Liver (tissue), 9 donors: ENCODE measurements around the gene RORC. TPM values are rescaled to one million over a fixed set of nuclear protein-coding genes. Genes with fewer than 3 reads are reported as not detected.

Source experiments
- DNase-seq: peaks from one replicate; pipeline ENCODE4 v3.0.0-alpha.2; 2017; ENCODE audit warnings: low spot score
- H3K27ac ChIP-seq, 2 donors: one replicate each; pipeline ENCODE4 v1.7.0; 2013; ENCODE audit warnings: inconsistent platforms in 2 of 2, low read length in 2 of 2, control low read depth in 1 of 2, low read depth in 1 of 2, mild to moderate bottlenecking in 1 of 2
- H3K27me3 ChIP-seq, 4 donors: one replicate each; pipeline versions ENCODE4 v1.6.1 to v1.7.0; 2013; ENCODE audit warnings: low read length in 3 of 4, inconsistent platforms in 1 of 4, mild to moderate bottlenecking in 1 of 4, moderate library complexity in 1 of 4; ENCODE audit not compliant: control insufficient read depth in 4 of 4, insufficient read depth in 4 of 4
- H3K36me3 ChIP-seq, 4 donors: one replicate each; pipeline versions ENCODE4 v1.6.1 to v1.7.0; 2013; ENCODE audit warnings: low read length in 3 of 4, mild to moderate bottlenecking in 3 of 4, low read depth in 1 of 4, moderate library complexity in 1 of 4; ENCODE audit not compliant: control insufficient read depth in 4 of 4, insufficient read depth in 3 of 4
- H3K4me1 ChIP-seq, 4 donors: one replicate each; pipeline versions ENCODE4 v1.6.1 to v1.7.0; 2013; ENCODE audit warnings: low read length in 3 of 4, mild to moderate bottlenecking in 3 of 4, moderate library complexity in 1 of 4; ENCODE audit not compliant: control insufficient read depth in 4 of 4, insufficient read depth in 4 of 4
- H3K4me3 ChIP-seq, 3 donors: one replicate each; pipeline versions ENCODE4 v1.6.1 to v1.7.0; 2013; ENCODE audit warnings: low read length in 3 of 3, control low read depth in 1 of 3, low read depth in 1 of 3, mild to moderate bottlenecking in 1 of 3
- H3K9ac ChIP-seq, 2 donors: one replicate each; pipeline ENCODE4 v1.7.0; 2013; ENCODE audit warnings: low read length in 2 of 2, mild to moderate bottlenecking in 2 of 2, moderate library complexity in 2 of 2, control low read depth in 1 of 2, low read depth in 1 of 2
- H3K9me3 ChIP-seq, 4 donors: one replicate each; pipeline versions ENCODE4 v1.6.1 to v1.7.0; 2013; ENCODE audit warnings: low read length in 3 of 4; ENCODE audit not compliant: control insufficient read depth in 4 of 4
- EGR1 ChIP-seq, 2 donors: IDR thresholded peaks; 2 replicates each; pipeline ENCODE4 v1.6.1; 2016 to 2018; ENCODE audit warnings: antibody characterized with exemption in 2 of 2, low read depth in 2 of 2
- FOXA1 ChIP-seq: IDR thresholded peaks from 2 replicates; pipeline ENCODE4 v1.6.1; 2016; ENCODE audit warnings: antibody characterized with exemption
- GABPA ChIP-seq, 2 donors: IDR thresholded peaks in 1 of 2; conservative IDR thresholded peaks in 1 of 2; 2 replicates each; pipeline ENCODE4 v1.6.1; 2016; ENCODE audit warnings: antibody characterized with exemption in 2 of 2, mild to moderate bottlenecking in 1 of 2, moderate library complexity in 1 of 2
- HNF4A ChIP-seq, 2 donors: conservative IDR thresholded peaks; 2 replicates each; pipeline ENCODE4 v1.6.1; 2016; ENCODE audit warnings: antibody characterized with exemption in 2 of 2, mild to moderate bottlenecking in 2 of 2
- HNF4G ChIP-seq: IDR thresholded peaks from 2 replicates; pipeline ENCODE4 v1.6.1; 2016; ENCODE audit warnings: antibody characterized with exemption
- JUND ChIP-seq, 2 donors: IDR thresholded peaks; 2 replicates each; pipeline ENCODE4 v1.6.1; 2016; ENCODE audit warnings: antibody characterized with exemption in 2 of 2
- NR2F2 ChIP-seq: IDR thresholded peaks from 2 replicates; pipeline ENCODE4 v1.6.1; 2016; ENCODE audit warnings: antibody characterized with exemption
- RXRA ChIP-seq, 2 donors: IDR thresholded peaks; 2 replicates each; pipeline ENCODE4 v1.6.1; 2017 to 2018; ENCODE audit warnings: antibody characterized with exemption in 2 of 2, mild to moderate bottlenecking in 1 of 2
- SP1 ChIP-seq: IDR thresholded peaks from 2 replicates; pipeline ENCODE4 v1.6.1; 2018; ENCODE audit warnings: antibody characterized with exemption, mild to moderate bottlenecking
- TAF1 ChIP-seq: conservative IDR thresholded peaks from 2 replicates; pipeline ENCODE4 v1.6.1; 2016; ENCODE audit warnings: antibody characterized with exemption, mild to moderate bottlenecking
- YY1 ChIP-seq: IDR thresholded peaks from 2 replicates; pipeline ENCODE4 v1.6.1; 2016; ENCODE audit warnings: antibody characterized with exemption, mild to moderate bottlenecking
- WGBS: extraction: QIAGEN DNeasy Blood & Tissue Kit; methylation state at CpG from one replicate; pipeline ENCODE4 v1.1.7; 2013; 5-methylcytosine and 5-hydroxymethylcytosine counted together
- polyA plus RNA-seq, 2 donors: library from polyadenylated mRNA; stranded (reverse) in 1 of 2; unstranded in 1 of 2; fragments of 200-250 nt in 1 of 2; fragments of >200 nt in 1 of 2; fragmentation: Nextera tagmentation in 1 of 2; extraction: Ambion mirVana in 1 of 2; gene quantifications; one replicate each; pipeline versions ENCODE4 v1.2.1 to v1.2.3, GENCODE V29; 2013 to 2015
- total RNA-seq, 2 donors: library from RNA; depleted of rRNA; stranded (reverse); fragments of >200 nt; gene quantifications; one replicate each; pipeline ENCODE4 v1.2.3, GENCODE V29; 2014
- TF ChIP-seq, protein P1 (sequence below): IDR thresholded peaks from 2 replicates; pipeline ENCODE4 v1.6.1; 2016; ENCODE audit warnings: antibody characterized with exemption
- TF ChIP-seq, protein P2 (sequence below): fragments of 150-350 bp; IDR thresholded peaks from 2 replicates; pipeline ENCODE4 v1.5.1; 2017; ENCODE audit warnings: improper control_type of control experiment, low read depth, low read length; ENCODE audit not compliant: missing input control
- TF ChIP-seq, protein P3 (sequence below): IDR thresholded peaks from 2 replicates; pipeline ENCODE4 v1.6.1; 2016; ENCODE audit warnings: antibody characterized with exemption, mild to moderate bottlenecking
- TF ChIP-seq, protein P4 (sequence below): IDR thresholded peaks from 2 replicates; pipeline ENCODE4 v1.6.1; 2016; ENCODE audit warnings: antibody characterized with exemption
- donor health status: healthy.
- donor health status: healthy.
- donor health status: healthy.
- donor health status: healthy.
- donor health status: healthy.

Gene RORC
- total and polyA plus RNA-seq, 4 donors, result 2.9 to 59.2 (median 13.0) TPM

DNA sequence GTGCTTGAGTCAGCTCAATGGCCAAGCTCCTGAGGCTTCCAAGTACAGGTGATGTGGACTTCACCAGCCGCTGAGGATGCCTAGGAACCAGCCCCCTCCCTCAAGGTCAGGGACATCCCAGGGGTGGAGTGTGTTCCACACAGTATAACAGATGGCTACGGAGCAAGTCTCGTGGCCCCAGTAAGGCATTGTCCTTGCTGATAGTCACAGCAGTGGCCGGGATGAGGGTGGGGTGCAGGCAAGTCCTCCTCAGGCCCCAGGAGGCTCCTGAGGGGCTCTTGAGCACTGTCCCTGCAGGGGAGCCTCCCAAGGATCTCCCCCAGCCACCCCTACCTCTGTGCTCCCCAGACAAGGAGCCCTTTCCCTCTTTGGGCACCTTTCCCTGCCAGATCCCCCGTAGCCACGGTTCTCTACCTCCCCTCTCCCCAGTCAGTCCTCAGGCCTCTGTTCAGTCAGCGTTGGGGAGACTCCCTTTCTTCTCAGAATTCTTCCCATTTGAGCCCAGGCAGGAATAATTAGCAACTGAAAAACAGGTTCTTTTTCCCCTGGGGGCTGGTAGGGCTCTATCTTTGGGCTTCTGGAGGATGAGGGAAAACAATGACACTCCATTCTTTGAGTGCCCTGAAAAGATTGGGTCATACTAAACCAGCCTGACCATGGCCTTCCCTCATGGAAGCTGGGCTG is 29.0 kb upstream of the RORC start:
- TF ChIP-seq SP1 (no peak), JUND (IDR thresholded peaks at IDR 0.05) (no peak)
- TF ChIP-seq, protein P1, sequence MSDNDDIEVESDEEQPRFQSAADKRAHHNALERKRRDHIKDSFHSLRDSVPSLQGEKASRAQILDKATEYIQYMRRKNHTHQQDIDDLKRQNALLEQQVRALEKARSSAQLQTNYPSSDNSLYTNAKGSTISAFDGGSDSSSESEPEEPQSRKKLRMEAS, result no peak
- Histone ChIP-seq H3K27ac (no peak overlapping the region), H3K4me3 (no peak overlapping the region), H3K4me1 (no peaks in the 10 kb centered on the region), H3K27me3 (no peaks in the 10 kb centered on the region), H3K9ac (no peak overlapping the region), H3K9me3 (no peaks in the 10 kb centered on the region), H3K36me3 (no peaks in the 10 kb centered on the region)
- no peak for DNase-seq
- WGBS, result 91% methylated on average over 7 of the region's 7 CpGs

DNA sequence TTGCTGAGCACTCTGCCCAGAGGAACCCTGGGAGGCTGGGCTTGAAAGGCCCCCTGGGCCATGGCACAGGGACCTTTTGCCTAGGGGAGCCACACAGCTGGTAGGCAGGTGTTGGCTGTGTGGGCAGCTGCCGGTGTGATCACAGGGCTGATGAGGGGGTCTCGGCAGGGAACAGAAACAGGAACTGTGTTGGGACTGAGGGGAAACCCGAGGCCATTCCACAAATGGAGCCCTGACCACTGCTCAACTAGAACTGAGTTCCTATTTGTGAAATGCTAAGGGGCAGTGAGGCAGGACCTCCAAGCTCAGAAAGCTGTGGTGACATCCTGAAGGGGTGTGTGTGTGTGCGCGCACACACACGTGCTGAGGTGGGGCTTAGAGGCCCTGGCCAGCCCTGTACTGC is 28.3 kb upstream of the RORC start:
- DNase-seq, result no peak
- H3K27me3 ChIP-seq, result no peaks in the 10 kb centered on the region
- WGBS, result 86% methylated on average over 6 of the region's 6 CpGs
- H3K9ac ChIP-seq, result no peak overlapping the region
- H3K9me3 ChIP-seq, result no peaks in the 10 kb centered on the region
- H3K4me3 ChIP-seq, result no peak overlapping the region
- no peaks in the 10 kb centered on the region for H3K36me3 ChIP-seq
- H3K4me1 ChIP-seq, result no peaks in the 10 kb centered on the region
- H3K27ac ChIP-seq, result no peak overlapping the region
- TF ChIP-seq HNF4A (conservative IDR thresholded peaks at IDR 0.05) (no peak), NR2F2 (no peak), FOXA1 (no peak), HNF4G (no peak), YY1 (no peak), RXRA (IDR thresholded peaks at IDR 0.05) (no peak), EGR1 (IDR thresholded peaks at IDR 0.05; ENCODE audit: low read depth in 2 of 2) (no peak), TAF1 (no peak), SP1 (no peak), GABPA (IDR thresholded peaks at IDR 0.05 in 1 of 2, conservative IDR thresholded peaks at IDR 0.05 in 1 of 2) (no peak)
- TF ChIP-seq, protein P2, sequence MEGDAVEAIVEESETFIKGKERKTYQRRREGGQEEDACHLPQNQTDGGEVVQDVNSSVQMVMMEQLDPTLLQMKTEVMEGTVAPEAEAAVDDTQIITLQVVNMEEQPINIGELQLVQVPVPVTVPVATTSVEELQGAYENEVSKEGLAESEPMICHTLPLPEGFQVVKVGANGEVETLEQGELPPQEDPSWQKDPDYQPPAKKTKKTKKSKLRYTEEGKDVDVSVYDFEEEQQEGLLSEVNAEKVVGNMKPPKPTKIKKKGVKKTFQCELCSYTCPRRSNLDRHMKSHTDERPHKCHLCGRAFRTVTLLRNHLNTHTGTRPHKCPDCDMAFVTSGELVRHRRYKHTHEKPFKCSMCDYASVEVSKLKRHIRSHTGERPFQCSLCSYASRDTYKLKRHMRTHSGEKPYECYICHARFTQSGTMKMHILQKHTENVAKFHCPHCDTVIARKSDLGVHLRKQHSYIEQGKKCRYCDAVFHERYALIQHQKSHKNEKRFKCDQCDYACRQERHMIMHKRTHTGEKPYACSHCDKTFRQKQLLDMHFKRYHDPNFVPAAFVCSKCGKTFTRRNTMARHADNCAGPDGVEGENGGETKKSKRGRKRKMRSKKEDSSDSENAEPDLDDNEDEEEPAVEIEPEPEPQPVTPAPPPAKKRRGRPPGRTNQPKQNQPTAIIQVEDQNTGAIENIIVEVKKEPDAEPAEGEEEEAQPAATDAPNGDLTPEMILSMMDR, result no peak
- TF ChIP-seq, protein P3, sequence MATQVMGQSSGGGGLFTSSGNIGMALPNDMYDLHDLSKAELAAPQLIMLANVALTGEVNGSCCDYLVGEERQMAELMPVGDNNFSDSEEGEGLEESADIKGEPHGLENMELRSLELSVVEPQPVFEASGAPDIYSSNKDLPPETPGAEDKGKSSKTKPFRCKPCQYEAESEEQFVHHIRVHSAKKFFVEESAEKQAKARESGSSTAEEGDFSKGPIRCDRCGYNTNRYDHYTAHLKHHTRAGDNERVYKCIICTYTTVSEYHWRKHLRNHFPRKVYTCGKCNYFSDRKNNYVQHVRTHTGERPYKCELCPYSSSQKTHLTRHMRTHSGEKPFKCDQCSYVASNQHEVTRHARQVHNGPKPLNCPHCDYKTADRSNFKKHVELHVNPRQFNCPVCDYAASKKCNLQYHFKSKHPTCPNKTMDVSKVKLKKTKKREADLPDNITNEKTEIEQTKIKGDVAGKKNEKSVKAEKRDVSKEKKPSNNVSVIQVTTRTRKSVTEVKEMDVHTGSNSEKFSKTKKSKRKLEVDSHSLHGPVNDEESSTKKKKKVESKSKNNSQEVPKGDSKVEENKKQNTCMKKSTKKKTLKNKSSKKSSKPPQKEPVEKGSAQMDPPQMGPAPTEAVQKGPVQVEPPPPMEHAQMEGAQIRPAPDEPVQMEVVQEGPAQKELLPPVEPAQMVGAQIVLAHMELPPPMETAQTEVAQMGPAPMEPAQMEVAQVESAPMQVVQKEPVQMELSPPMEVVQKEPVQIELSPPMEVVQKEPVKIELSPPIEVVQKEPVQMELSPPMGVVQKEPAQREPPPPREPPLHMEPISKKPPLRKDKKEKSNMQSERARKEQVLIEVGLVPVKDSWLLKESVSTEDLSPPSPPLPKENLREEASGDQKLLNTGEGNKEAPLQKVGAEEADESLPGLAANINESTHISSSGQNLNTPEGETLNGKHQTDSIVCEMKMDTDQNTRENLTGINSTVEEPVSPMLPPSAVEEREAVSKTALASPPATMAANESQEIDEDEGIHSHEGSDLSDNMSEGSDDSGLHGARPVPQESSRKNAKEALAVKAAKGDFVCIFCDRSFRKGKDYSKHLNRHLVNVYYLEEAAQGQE, result no peak
- TF ChIP-seq, protein P1, result no peak
- TF ChIP-seq, protein P4, sequence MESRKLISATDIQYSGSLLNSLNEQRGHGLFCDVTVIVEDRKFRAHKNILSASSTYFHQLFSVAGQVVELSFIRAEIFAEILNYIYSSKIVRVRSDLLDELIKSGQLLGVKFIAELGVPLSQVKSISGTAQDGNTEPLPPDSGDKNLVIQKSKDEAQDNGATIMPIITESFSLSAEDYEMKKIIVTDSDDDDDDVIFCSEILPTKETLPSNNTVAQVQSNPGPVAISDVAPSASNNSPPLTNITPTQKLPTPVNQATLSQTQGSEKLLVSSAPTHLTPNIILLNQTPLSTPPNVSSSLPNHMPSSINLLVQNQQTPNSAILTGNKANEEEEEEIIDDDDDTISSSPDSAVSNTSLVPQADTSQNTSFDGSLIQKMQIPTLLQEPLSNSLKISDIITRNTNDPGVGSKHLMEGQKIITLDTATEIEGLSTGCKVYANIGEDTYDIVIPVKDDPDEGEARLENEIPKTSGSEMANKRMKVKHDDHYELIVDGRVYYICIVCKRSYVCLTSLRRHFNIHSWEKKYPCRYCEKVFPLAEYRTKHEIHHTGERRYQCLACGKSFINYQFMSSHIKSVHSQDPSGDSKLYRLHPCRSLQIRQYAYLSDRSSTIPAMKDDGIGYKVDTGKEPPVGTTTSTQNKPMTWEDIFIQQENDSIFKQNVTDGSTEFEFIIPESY, result no peak
